AG09309 (cell line): ENCODE results near the gene MTCH1.

Source experiments
- DNase-seq: peaks from one replicate; pipeline ENCODE4 v3.0.0-alpha.2; 2010; ENCODE audit warnings: low read depth
- H3K4me3 ChIP-seq: 2 replicates; pipeline ENCODE4 v1.5.1; 2011; ENCODE audit warnings: mild to moderate bottlenecking, low read depth, low read length, moderate library complexity; ENCODE audit not compliant: control insufficient read depth
- TF ChIP-seq, protein P1 (sequence below): IDR thresholded peaks from 2 replicates; pipeline ENCODE4 v1.5.1; 2011; ENCODE audit warnings: mild to moderate bottlenecking, low read depth, low read length, inconsistent platforms; ENCODE audit not compliant: insufficient read depth, control insufficient read depth; ENCODE audit errors: missing control alignments

Gene MTCH1

DNA sequence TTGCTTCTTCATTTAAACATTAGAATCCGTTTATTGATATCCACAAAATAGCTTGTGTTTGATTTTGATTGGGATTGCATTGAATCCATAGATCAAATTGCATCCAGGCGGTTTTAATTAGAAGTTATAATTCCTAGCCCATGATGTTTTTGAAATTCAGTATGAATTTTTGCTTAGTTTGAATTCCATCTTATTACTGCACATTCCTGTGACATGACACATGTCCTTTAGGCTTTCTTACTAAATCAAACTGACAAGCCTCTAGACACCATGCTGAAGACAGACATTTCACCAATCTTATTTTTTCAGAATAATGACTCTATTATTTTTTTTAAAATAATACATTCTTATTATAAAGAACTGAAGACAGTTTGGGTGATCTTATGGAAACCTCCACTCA, 52.9 kb downstream of the MTCH1 start:
- TF ChIP-seq, protein P1, sequence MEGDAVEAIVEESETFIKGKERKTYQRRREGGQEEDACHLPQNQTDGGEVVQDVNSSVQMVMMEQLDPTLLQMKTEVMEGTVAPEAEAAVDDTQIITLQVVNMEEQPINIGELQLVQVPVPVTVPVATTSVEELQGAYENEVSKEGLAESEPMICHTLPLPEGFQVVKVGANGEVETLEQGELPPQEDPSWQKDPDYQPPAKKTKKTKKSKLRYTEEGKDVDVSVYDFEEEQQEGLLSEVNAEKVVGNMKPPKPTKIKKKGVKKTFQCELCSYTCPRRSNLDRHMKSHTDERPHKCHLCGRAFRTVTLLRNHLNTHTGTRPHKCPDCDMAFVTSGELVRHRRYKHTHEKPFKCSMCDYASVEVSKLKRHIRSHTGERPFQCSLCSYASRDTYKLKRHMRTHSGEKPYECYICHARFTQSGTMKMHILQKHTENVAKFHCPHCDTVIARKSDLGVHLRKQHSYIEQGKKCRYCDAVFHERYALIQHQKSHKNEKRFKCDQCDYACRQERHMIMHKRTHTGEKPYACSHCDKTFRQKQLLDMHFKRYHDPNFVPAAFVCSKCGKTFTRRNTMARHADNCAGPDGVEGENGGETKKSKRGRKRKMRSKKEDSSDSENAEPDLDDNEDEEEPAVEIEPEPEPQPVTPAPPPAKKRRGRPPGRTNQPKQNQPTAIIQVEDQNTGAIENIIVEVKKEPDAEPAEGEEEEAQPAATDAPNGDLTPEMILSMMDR, result no peak
- no peak overlapping the region for H3K4me3 ChIP-seq
- DNase-seq, result no peak

DNA sequence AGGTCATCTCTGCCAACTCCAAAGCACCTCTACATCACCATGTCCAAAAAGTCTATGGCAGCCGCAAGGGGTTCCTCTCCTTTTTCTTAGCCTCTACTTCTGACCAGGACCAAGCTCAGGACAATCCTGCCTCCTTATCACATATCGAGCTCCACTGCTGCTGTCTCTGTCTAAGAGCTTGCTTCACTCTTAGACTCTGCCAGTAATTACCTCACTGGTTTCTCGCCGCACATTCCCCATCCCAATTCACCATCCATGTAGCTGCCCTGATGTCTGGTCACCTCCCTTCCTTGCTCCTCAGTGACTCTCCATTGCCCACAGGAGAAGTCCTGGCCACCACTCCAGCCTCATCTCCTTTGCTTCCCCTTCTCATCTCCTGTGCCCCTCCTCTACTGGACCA, 55.5 kb downstream of the MTCH1 start:
- DNase-seq, result no peak
- no peak overlapping the region for H3K4me3 ChIP-seq
- TF ChIP-seq, protein P1, result no peak

DNA sequence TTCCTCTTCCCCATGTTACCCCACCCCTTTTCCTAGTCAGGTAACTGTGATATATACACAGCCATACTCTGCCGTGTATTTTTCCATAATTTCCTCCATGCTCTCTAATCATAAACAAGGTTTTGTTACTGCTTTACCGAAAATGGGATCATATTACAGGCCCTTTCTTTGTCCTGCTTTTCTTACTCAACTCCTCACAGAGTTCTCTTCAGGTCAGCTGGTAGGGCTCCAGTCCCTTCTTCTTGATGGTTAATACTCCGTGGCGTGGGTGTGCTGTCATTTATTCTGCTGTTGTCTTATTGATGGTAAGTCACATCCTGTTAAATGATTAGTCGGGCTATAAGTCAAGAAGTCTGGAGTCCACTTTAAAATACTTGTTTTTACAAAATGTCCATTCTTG, 56.4 kb downstream of the MTCH1 start:
- no peak for DNase-seq
- no peak overlapping the region for H3K4me3 ChIP-seq
- TF ChIP-seq, protein P1, result no peak

DNA sequence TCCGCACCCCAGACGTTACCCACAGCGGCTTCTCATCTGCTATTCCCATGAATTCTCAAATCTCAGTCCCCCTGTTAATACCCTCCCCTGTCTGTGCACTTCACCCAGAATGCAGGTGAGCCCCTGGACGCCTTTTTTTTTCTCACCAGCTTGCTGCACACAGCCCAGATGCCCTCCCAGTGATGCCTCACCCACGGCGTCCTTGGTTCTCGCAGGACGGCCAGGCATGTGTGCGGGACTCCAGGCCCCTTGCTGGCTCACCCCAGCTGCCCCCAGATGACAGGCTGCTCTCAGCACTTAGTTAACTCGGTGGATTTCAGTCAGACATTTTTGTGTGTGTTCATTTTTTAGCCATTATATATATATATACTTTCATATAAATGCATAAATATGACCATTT, 56.8 kb downstream of the MTCH1 start:
- no peak overlapping the region for H3K4me3 ChIP-seq
- TF ChIP-seq, protein P1, result no peak
- no peak for DNase-seq

DNA sequence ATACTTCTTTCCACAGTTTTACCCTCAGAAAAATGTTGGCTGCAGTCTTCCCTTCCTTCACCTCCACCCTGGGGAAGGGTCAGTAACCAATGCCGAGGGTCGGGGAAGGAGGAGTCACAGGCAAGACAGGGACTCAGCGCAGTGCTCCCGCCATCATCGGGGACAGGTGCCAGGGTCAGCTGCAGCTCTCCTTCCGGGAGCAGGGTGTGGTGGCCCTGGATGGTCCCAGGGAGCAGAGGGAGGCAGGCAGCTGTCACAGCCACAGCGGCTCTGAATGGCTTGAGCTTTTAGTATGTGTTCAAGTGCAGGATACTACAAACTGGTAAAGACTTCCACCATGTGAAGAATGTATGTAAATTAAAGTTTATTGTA, 57.5 kb downstream of the MTCH1 start:
- TF ChIP-seq, protein P1, result no peak
- no peak overlapping the region for H3K4me3 ChIP-seq
- DNase-seq, result no peak

DNA sequence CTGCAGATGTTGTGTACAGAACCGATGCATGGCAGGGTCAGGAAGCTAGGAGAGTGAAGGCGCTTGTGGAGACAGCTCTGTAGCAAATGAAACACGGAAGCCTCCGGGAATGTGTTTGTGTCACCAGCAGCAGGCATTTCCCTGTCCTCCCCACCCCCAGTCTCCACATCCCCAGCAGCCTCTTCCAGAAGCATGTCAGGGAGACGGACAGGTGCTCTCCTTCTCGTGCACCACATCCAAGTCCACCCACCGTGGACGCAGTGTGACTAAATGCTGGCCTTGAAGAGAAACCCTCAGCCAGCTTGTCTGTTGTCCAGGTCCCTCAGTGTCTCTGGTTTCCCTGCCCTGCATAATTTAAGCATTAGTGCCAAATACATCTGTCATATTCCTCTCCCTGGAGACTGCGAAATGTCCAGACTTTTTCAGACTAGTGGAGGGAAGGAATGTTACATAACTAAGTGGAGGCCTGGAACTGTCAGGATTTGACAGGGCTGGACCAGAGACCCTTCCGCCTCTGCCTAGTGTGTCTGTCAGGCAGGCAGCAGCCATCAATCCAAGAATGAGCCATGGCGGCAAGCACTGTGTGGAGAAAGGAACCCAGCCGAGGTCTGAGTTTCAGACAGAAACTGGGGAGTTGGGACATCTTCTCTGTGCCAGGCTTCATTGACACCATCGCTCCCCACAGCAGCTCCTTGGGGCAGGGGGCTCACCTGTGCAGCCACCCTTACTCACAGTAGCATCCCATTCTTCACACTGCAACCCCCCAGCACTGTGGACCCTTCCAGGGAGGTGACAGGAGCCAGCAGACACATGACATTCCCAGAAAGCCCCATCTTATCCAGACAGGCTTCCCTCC, 58.1 kb downstream of the MTCH1 start:
- TF ChIP-seq, protein P1, result no peak
- no peak overlapping the region for H3K4me3 ChIP-seq
- DNase-seq, result no peak
